Prostate gland (tissue), 2 donors: ENCODE measurements around the gene WDR18. TPM values are rescaled to one million over a fixed set of nuclear protein-coding genes. Genes with fewer than 3 reads are reported as not detected.

Experiments used
- DNase-seq: peaks from one replicate; pipeline ENCODE4 v3.0.0-alpha.2; 2019; ENCODE audit warnings: low spot score
- H3K27ac ChIP-seq, 2 donors: fragments of 200-600 bp; sonication (generic); 2 replicates each; pipeline ENCODE4 v1.5.1; 2017 to 2019
- H3K27me3 ChIP-seq: fragments of 200-600 bp; sonication (generic); replicated peaks from 2 replicates; pipeline ENCODE4 v1.5.1; 2019; ENCODE audit not compliant: insufficient read depth
- H3K36me3 ChIP-seq, 2 donors: fragments of 200-600 bp; sonication (generic); 1 replicate in 1 of 2; 2 replicates in 1 of 2; pipeline versions ENCODE4 v1.5.1 to v1.8.1; 2017 to 2019
- H3K4me1 ChIP-seq: fragments of 200-600 bp; sonication (generic); replicated peaks from 2 replicates; pipeline ENCODE4 v1.5.1; 2019
- H3K4me3 ChIP-seq, 2 donors: fragments of 200-600 bp; sonication (generic); 2 replicates each; pipeline ENCODE4 v1.5.1; 2017 to 2019
- H3K9me3 ChIP-seq: fragments of 200-600 bp; sonication (generic); 2 replicates; pipeline ENCODE4 v1.5.1; 2017
- CTCF ChIP-seq, 4 experiments: fragments of 200-600 bp in 2 of 4; fragments of 450-650 bp in 2 of 4; sonication (generic) in 2 of 4; IDR thresholded peaks; 1 replicate in 3 of 4; 2 replicates in 1 of 4; pipeline ENCODE4 v1.5.1; 2016 to 2019; ENCODE audit warnings: antibody characterized with exemption in 4 of 4, mild to moderate bottlenecking in 2 of 4, moderate library complexity in 2 of 4
- POLR2A ChIP-seq: fragments of 450-650 bp; IDR thresholded peaks from one replicate; pipeline ENCODE4 v1.6.1; 2016; ENCODE audit warnings: antibody characterized with exemption, mild to moderate bottlenecking
- POLR2AphosphoS5 ChIP-seq: sonication (generic); formaldehyde crosslinking; IDR thresholded peaks from one replicate; pipeline ENCODE4 v1.6.1; 2017; ENCODE audit warnings: antibody characterized with exemption
- WGBS: methylation state at CpG from one replicate; pipeline ENCODE4 v1.1.5; 2018; 5-methylcytosine and 5-hydroxymethylcytosine counted together
- intact Hi-C: fragments of 100-400 bp; cut with DNase I; formaldehyde crosslinking; loops from one replicate; pipeline ENCODE4 v1.14.2; 2022
- total RNA-seq, 2 donors: library from RNA; depleted of rRNA; stranded (reverse); fragments of >200 nt; gene quantifications; one replicate each; pipeline ENCODE4 v1.1.0, GENCODE V29; 2016

Gene WDR18
- total RNA-seq, 2 donors from 2014 or later: 35.0 to 94.8 TPM

GRCh38 chr19:944663-945241 is 39.4 kb upstream of the WDR18 start:
- no peak overlapping the region for H3K4me3 ChIP-seq
- peaks cover 3% of the 10 kb centered on the region for H3K4me1 ChIP-seq
- no peaks in the 10 kb centered on the region for H3K36me3 ChIP-seq
- H3K27ac ChIP-seq: no peak overlapping the region
- no peak for DNase-seq
- 67% methylated on average over 22 of the region's 22 CpGs for WGBS
- TF ChIP-seq CTCF (IDR thresholded peaks at IDR 0.05): no peak
- TF ChIP-seq POLR2A: no peak
- TF ChIP-seq POLR2AphosphoS5: no peak
- H3K9me3 ChIP-seq: no peaks in the 10 kb centered on the region
- H3K27me3 ChIP-seq: no peaks in the 10 kb centered on the region
- intact Hi-C loops: no loop called here

GRCh38 chr19:945401-946252 is 38.5 kb upstream of the WDR18 start:
- Histone ChIP-seq H3K27ac (no peak overlapping the region), H3K27me3 (no peaks in the 10 kb centered on the region), H3K4me1 (no peaks in the 10 kb centered on the region), H3K9me3 (no peaks in the 10 kb centered on the region), H3K4me3 (no peak overlapping the region), H3K36me3 (no peaks in the 10 kb centered on the region)
- TF ChIP-seq POLR2AphosphoS5: no peak
- TF ChIP-seq CTCF (IDR thresholded peaks at IDR 0.05): no peak
- no peak for TF ChIP-seq POLR2A
- no peak for DNase-seq
- WGBS: 91% methylated on average over 37 of the region's 37 CpGs
- intact Hi-C loops: no loop called here

GRCh38 chr19:947090-947706 is 36.9 kb upstream of the WDR18 start:
- H3K27ac ChIP-seq: no peak overlapping the region
- no peak for DNase-seq
- intact Hi-C loops: no loop called here
- no peaks in the 10 kb centered on the region for H3K4me1 ChIP-seq
- WGBS: 89% methylated on average over 30 of the region's 30 CpGs
- H3K4me3 ChIP-seq: no peak overlapping the region
- no peaks in the 10 kb centered on the region for H3K36me3 ChIP-seq
- no peaks in the 10 kb centered on the region for H3K27me3 ChIP-seq
- no peaks in the 10 kb centered on the region for H3K9me3 ChIP-seq
- no peak for TF ChIP-seq POLR2AphosphoS5
- no peak for TF ChIP-seq CTCF (IDR thresholded peaks at IDR 0.05)
- no peak for TF ChIP-seq POLR2A

GRCh38 chr19:947707-948539 is 36.2 kb upstream of the WDR18 start:
- intact Hi-C loops: no loop called here
- no peak for DNase-seq
- Histone ChIP-seq H3K36me3 (no peaks in the 10 kb centered on the region), H3K4me1 (peaks cover 3% of the 10 kb centered on the region), H3K4me3 (no peak overlapping the region), H3K27me3 (no peaks in the 10 kb centered on the region), H3K9me3 (no peaks in the 10 kb centered on the region), H3K27ac (no peak overlapping the region)
- TF ChIP-seq POLR2A (no peak), CTCF (IDR thresholded peaks at IDR 0.05) (no peak), POLR2AphosphoS5 (no peak)
- 92% methylated on average over 47 of the region's 47 CpGs for whole genome bisulfite sequencing
